GM12801 (cell line): ENCODE data around the gene SPRR4.

Experiments
- TF ChIP-seq, protein P1 (sequence below): IDR thresholded peaks from one replicate; pipeline ENCODE4 v1.5.1; 2011; ENCODE audit warnings: control low read depth; ENCODE audit not compliant: insufficient read length; ENCODE audit errors: extremely low read depth

Gene SPRR4, protein sequence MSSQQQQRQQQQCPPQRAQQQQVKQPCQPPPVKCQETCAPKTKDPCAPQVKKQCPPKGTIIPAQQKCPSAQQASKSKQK

DNA sequence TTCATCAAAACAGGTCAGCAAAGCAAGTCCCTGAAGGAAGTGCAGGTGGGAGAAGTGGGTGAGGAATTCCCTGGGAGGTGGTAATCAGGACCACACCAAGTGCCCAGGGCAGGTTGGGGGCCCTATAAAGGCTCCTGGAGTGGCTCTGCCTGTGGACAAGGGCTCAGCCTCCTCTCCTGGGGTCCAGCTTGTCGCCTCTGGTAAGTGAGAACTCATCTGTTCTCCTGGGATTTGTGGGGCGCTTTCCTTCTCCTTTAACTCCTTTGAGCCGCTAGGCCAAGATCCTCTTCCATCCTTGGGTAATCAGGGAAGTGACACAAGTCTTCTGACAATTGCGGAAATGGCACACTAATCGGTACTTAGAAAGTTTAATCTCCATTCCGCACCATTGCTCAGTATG lies at the start of gene SPRR4:
SPRR4 (plus strand) TSS at position 154 of the 400 bp plus-strand sequence. CDS start 1,243 bp downstream, outside the sequence.
- TF ChIP-seq, protein P1, sequence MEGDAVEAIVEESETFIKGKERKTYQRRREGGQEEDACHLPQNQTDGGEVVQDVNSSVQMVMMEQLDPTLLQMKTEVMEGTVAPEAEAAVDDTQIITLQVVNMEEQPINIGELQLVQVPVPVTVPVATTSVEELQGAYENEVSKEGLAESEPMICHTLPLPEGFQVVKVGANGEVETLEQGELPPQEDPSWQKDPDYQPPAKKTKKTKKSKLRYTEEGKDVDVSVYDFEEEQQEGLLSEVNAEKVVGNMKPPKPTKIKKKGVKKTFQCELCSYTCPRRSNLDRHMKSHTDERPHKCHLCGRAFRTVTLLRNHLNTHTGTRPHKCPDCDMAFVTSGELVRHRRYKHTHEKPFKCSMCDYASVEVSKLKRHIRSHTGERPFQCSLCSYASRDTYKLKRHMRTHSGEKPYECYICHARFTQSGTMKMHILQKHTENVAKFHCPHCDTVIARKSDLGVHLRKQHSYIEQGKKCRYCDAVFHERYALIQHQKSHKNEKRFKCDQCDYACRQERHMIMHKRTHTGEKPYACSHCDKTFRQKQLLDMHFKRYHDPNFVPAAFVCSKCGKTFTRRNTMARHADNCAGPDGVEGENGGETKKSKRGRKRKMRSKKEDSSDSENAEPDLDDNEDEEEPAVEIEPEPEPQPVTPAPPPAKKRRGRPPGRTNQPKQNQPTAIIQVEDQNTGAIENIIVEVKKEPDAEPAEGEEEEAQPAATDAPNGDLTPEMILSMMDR: no peak

DNA sequence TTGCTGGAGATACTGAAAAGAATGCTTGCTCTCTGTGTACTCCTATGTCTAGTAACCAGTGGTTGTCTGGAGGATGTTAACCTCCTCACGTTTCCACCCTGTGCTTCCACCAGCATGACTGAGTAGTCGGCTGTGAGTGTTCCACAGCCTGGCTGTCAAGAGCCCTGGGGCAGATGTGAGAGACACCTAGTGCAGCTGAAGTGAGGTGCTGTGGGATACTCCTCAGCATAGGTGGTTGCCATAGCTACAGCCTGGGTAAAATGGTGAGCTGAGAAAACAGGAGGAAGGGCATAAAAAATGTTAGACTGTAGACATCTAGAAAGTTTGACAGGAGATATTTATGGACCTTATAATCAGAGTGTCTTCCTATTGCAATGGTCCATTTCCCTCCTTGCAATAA lies 46.3 kb upstream of the SPRR4 start:
- TF ChIP-seq, protein P1: no peak

DNA sequence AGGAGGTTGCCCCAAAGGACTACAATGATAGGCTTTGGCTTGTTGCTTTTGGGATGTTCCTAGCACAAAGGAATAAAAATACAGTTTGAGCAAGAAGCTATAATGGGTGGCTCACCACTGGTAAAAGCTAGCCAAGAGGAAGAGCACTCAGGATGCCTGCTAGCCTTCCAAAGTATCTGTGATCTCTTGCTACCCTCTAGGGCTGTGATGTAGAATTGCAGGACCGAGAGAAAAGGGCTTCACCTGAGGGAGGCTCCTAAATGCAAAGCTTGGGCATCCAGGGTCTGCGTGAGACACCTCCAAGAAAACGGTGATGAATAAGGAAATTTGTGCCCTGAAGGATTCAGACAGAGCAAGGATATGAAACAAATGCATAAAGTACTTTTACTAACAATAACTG lies 44.4 kb upstream of the SPRR4 start:
- TF ChIP-seq, protein P1: no peak

DNA sequence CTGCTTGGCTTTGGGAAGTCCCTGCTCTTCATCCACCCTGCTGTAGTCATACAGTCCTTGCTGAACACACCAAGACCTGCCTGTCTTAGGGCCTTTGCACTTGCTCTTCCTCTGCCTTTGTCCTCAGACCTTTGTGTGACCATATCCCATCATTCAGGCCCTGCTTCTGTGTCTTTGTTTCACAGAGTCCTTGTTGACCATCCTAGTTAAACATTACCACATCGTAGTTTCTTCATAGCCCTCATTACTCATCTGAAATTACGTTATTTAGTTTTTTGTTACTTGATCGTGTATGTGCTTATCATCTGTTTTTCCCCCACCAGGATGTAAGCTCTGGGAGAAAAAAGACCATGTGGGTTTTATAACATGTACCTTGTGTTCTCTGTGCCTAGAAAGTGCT lies 41.8 kb upstream of the SPRR4 start:
- TF ChIP-seq, protein P1: no peak

DNA sequence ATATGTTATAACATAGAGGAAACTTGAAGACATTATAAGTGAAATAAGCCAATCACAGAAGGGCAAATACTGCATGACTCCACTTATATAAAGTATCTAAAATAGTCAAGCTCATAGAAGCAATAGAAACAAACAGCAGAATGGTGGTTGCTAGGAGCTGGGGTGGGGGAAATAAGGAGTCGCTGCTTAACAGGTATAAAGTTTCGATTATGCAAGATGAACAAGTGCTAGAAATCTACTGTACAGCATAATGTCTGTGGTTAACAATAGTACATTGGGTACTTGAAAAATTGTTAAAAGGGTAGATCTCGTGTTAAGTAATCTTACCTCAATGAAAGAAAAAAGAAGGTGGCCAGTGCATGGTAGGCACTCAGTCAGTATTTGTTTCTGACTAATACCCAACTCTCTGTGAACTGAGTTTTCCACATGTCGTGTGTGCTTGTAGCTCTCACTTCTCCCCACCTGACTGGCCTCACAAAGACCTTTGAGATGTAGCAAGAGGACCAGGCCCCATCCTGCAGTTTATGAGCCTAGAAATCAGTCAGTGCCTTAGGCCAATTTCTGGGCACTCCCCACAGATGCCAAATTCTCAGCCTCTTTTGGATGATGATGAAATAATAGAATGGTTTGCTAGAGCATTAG lies 38.2 kb upstream of the SPRR4 start:
- TF ChIP-seq, protein P1: no peak

DNA sequence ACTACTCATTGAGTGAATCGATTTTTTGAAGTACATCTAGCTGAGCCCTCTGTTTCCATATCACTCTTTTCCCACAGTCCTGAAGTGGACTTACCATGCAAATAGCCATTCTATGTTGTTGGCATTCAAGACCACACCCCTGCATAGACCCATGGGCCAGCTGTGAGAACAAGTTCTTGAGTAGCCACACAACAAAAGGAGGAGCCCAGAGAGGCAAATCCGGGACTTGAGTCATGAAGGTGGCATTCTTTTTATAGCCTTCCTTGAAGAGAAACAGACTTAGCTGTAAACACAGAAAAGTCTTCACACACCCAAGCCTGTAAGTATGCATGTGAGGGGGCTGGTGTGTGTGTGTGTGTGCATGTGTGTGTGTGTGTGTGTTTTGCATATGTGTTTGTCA lies 37.3 kb upstream of the SPRR4 start:
- TF ChIP-seq, protein P1: no peak

DNA sequence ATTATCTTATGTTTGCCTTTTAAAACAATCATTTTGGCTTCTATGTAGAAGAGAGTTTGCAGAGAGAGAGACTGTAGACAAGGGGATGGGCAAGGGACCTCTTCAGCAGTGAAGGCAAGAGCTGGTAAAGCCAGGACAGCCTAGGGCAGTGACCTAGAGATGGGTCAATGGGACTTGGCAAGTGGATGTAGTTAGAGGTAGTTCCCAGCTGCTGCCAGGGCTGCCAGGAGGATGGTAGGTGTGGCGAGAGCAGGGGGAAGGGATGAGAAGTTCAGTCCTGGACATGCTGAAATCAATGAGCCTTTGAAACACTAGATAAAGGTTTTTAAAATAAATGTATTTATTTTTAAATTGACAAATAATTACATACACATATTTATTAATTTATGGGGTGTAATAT lies 29.8 kb upstream of the SPRR4 start:
- TF ChIP-seq, protein P1: no peak
